Tibial nerve (tissue), 4 donors: ENCODE measurements around the gene TBC1D22A. TPM values are rescaled to one million over a fixed set of nuclear protein-coding genes. Genes with fewer than 3 reads are reported as not detected.
A peak's percentile ranks its signal among the peaks of the same experiment; 100 is the strongest.
"Not testable (repeated sequence)": the region's sequence is repeated elsewhere in the genome, so short reads cannot be mapped to it uniquely, and the experiment has no call there.

Experiments used
- DNase-seq, 2 donors: peaks; one replicate each; pipeline ENCODE4 v3.0.0-alpha.2; 2019; ENCODE audit warnings: low spot score in 2 of 2
- H3K27ac ChIP-seq, 4 donors: fragments of 200-600 bp; sonication (generic) in 3 of 4; one replicate each; pipeline ENCODE4 v1.5.1; 2017 to 2019; ENCODE audit warnings: mild to moderate bottlenecking in 1 of 4
- H3K27me3 ChIP-seq, 2 donors: fragments of 200-600 bp; sonication (generic) in 1 of 2; one replicate each; pipeline versions ENCODE4 v1.5.1 to v1.6.0; 2017 to 2019
- H3K36me3 ChIP-seq, 3 donors: fragments of 200-600 bp; sonication (generic); one replicate each; pipeline ENCODE4 v1.5.1; 2018 to 2019
- H3K4me1 ChIP-seq, 4 donors: fragments of 200-600 bp; sonication (generic) in 3 of 4; one replicate each; pipeline ENCODE4 v1.5.1; 2017 to 2019
- H3K4me3 ChIP-seq, 4 donors: fragments of 200-600 bp; sonication (generic) in 3 of 4; one replicate each; pipeline ENCODE4 v1.5.1; 2017 to 2019; ENCODE audit warnings: mild to moderate bottlenecking in 1 of 4, moderate library complexity in 1 of 4
- H3K9me3 ChIP-seq, 4 donors: fragments of 200-600 bp; sonication (generic) in 3 of 4; one replicate each; pipeline ENCODE4 v1.5.1; 2017 to 2019
- EP300 ChIP-seq, 2 donors: sonication (generic); formaldehyde crosslinking; IDR thresholded peaks; one replicate each; pipeline ENCODE4 v1.6.1; 2017; ENCODE audit warnings: antibody characterized with exemption in 2 of 2, mild to moderate bottlenecking in 1 of 2
- POLR2A ChIP-seq, 2 donors: fragments of 450-650 bp; IDR thresholded peaks; one replicate each; pipeline ENCODE4 v1.6.1; 2017; ENCODE audit warnings: antibody characterized with exemption in 2 of 2, mild to moderate bottlenecking in 2 of 2, moderate library complexity in 2 of 2
- WGBS, 2 donors: methylation state at CpG; one replicate each; pipeline ENCODE4 v1.1.5; 2018; 5-methylcytosine and 5-hydroxymethylcytosine counted together
- total RNA-seq, 4 donors: library from RNA; depleted of rRNA; stranded (reverse); fragments of >200 nt; gene quantifications; one replicate each; pipeline ENCODE4 v1.1.0, GENCODE V29; 2016
- TF ChIP-seq, protein P1 (sequence below), 5 experiments: fragments of 200-600 bp in 3 of 5; fragments of 450-650 bp in 2 of 5; sonication (generic) in 3 of 5; IDR thresholded peaks; one replicate each; pipeline ENCODE4 v1.5.1; 2016 to 2019; ENCODE audit warnings: antibody characterized with exemption in 5 of 5, mild to moderate bottlenecking in 3 of 5, moderate library complexity in 2 of 5

The TBC1D22A gene
- total RNA-seq, 4 donors from 2014 or later = 27.3 to 35.4 (median 29.3) TPM

DNA sequence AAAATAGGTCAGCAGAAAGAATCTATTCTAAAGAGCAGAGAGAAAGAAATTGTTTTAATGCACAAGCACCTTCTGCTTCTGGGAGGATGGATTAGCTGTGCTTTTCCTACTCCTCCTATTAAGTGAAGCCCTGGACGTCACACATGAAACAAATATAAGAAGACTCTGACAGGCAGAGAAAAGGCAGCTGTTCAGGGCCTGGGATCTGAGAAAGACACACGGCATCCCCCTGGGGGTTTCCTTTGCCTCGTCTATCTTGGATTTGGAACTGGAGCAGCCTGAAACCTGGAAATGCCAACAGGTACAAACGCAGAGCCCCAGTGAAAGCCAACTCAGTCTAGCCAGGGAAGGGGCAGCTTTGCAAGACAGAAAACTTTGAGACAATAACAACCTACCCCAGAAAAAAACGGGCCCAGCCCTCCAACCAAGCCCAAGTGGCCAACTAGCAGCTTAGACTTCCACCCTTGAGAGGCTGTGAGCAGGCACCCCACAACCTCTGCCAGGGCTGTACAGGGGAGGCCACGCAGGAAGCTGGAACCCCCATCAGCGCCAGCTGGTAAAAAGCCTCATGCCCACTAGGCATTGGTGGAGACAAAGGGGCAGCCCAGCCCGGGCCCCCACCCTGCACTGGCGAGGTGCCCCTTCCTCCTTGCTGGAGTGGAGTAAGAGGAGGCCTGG lies 31.7 kb upstream of the TBC1D22A start:
- H3K4me3 ChIP-seq = no peak overlapping the region
- 59 to 72% methylated on average over 8 of the region's 9 CpGs for WGBS, 2 donors
- no peak for TF ChIP-seq EP300 (IDR thresholded peaks at IDR 0.05)
- TF ChIP-seq, protein P1, sequence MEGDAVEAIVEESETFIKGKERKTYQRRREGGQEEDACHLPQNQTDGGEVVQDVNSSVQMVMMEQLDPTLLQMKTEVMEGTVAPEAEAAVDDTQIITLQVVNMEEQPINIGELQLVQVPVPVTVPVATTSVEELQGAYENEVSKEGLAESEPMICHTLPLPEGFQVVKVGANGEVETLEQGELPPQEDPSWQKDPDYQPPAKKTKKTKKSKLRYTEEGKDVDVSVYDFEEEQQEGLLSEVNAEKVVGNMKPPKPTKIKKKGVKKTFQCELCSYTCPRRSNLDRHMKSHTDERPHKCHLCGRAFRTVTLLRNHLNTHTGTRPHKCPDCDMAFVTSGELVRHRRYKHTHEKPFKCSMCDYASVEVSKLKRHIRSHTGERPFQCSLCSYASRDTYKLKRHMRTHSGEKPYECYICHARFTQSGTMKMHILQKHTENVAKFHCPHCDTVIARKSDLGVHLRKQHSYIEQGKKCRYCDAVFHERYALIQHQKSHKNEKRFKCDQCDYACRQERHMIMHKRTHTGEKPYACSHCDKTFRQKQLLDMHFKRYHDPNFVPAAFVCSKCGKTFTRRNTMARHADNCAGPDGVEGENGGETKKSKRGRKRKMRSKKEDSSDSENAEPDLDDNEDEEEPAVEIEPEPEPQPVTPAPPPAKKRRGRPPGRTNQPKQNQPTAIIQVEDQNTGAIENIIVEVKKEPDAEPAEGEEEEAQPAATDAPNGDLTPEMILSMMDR (IDR thresholded peaks at IDR 0.05) = no peak
- TF ChIP-seq POLR2A (IDR thresholded peaks at IDR 0.05) = no peak
- no peaks in the 10 kb centered on the region for H3K27me3 ChIP-seq
- peaks cover 0 to 79% (median 31%) of the 10 kb centered on the region in 4 donors for H3K4me1 ChIP-seq
- H3K27ac ChIP-seq = peak overlapping the region in 1 of 4 donors; percentile 53
- DNase-seq = no peak
- H3K9me3 ChIP-seq = no peaks in the 10 kb centered on the region
- H3K36me3 ChIP-seq = peaks cover 0 to 21% (median 3%) of the 10 kb centered on the region in 3 donors

DNA sequence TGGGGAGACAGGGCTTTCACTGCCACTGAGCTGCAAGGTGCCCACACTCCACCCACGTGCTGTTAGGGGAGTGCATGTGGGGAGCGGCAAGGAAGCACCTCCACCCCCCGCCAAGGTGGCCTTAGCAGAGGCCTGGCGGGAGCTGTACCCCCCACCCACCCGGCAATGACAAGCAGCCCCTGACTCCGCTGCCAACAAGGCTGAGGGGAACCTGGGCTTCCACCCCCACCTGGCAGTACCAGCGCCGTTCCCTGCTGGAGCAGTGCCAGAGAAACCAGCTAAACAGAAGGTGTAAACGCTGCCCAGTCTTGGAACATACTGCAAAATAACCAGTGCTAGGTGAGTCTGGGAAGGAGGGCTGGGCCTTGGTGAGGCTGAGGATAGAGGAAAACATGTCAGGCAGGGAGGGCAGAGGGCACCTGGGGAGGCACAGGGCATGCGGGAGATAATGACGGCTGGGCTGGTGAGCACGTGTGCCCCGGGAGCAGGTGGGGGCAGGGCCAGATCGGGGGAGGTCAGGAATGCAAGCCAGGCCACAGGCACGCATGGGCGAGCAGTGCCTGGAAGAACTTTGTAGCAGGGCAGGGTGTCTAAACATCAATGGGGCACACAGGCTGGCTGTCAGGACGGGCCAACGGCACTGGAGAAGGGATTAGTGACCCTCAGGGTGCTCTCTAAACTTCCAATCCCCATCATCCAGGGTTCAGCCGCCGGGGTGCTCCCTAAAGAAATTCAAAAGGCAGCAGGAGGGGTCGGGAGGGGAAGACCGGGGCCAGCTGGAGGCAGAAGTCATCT lies 31.0 kb upstream of the TBC1D22A start:
- Histone ChIP-seq H3K27ac (peak overlapping the region in 3 of 4 donors; percentile 36 to 53 (median 44)), H3K9me3 (no peaks in the 10 kb centered on the region), H3K36me3 (peaks cover 0 to 21% (median 0%) of the 10 kb centered on the region in 3 donors), H3K4me1 (peaks cover 0 to 79% (median 38%) of the 10 kb centered on the region in 4 donors), H3K27me3 (no peaks in the 10 kb centered on the region), H3K4me3 (no peak overlapping the region)
- no peak for DNase-seq
- WGBS, 2 donors = 37 to 62% methylated on average over 16 to 19 of the region's 22 CpGs
- TF ChIP-seq, protein P1 (IDR thresholded peaks at IDR 0.05) = no peak
- no peak for TF ChIP-seq POLR2A (IDR thresholded peaks at IDR 0.05)
- no peak for TF ChIP-seq EP300 (IDR thresholded peaks at IDR 0.05)

DNA sequence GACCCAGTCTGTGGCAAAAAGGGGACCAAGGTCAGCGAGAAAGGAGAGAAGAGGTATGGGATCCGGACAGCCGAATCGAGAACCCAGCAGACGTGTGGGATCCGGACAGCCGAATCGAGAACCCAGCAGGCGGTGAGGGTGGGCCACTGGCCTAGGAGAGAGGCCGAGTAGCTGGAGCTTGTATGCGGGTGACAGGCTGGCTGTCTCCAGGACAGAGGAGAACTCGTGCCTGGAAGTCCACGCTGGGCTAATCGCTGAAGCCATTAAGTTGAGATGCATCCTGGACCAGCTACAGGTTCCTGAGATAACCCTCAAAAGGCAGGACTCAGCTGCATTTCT lies 30.4 kb upstream of the TBC1D22A start:
- DNase-seq = no peak
- peaks cover 0 to 79% (median 43%) of the 10 kb centered on the region in 4 donors for H3K4me1 ChIP-seq
- no peaks in the 10 kb centered on the region for H3K9me3 ChIP-seq
- H3K36me3 ChIP-seq = peaks cover 0 to 21% (median 0%) of the 10 kb centered on the region in 3 donors
- WGBS, 2 donors = 82 to 90% methylated on average over 14 of the region's 14 CpGs
- H3K27me3 ChIP-seq = no peaks in the 10 kb centered on the region
- TF ChIP-seq EP300 (IDR thresholded peaks at IDR 0.05) (no peak), POLR2A (IDR thresholded peaks at IDR 0.05) (no peak)
- TF ChIP-seq, protein P1 (IDR thresholded peaks at IDR 0.05) = no peak
- H3K27ac ChIP-seq = peak overlapping the region in 3 of 4 donors; percentile 36 to 53 (median 44)
- no peak overlapping the region for H3K4me3 ChIP-seq

DNA sequence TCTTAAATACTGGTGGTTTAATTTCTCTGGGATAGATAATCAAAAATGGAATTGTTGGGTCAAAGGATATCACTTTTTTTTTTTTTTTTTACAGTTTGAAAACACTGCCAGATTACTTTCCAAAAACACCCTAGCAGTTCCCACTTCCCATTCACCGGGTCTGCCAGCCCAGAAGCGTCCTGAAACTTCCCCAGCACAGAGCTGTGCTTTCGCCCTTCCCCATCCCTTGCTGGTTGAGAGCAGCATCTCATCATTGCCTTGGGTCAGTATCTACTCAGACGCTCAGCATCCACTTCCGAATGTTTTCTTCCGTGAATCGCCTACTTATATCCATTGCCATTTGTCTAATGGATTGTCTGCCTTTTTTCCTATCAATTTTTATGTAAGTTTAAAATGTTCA lies 29.9 kb upstream of the TBC1D22A start:
- Histone ChIP-seq H3K27me3 (no peaks in the 10 kb centered on the region), H3K27ac (no peak overlapping the region), H3K4me3 (no peak overlapping the region), H3K36me3 (peaks cover 0 to 21% (median 0%) of the 10 kb centered on the region in 3 donors), H3K9me3 (no peaks in the 10 kb centered on the region), H3K4me1 (peaks cover 0 to 82% (median 45%) of the 10 kb centered on the region in 4 donors)
- TF ChIP-seq EP300 (IDR thresholded peaks at IDR 0.05) (no peak), POLR2A (IDR thresholded peaks at IDR 0.05) (no peak)
- TF ChIP-seq, protein P1 (IDR thresholded peaks at IDR 0.05) = no peak
- DNase-seq = no peak
- WGBS, 2 donors = 61 to 71% methylated on average over 7 of the region's 7 CpGs

DNA sequence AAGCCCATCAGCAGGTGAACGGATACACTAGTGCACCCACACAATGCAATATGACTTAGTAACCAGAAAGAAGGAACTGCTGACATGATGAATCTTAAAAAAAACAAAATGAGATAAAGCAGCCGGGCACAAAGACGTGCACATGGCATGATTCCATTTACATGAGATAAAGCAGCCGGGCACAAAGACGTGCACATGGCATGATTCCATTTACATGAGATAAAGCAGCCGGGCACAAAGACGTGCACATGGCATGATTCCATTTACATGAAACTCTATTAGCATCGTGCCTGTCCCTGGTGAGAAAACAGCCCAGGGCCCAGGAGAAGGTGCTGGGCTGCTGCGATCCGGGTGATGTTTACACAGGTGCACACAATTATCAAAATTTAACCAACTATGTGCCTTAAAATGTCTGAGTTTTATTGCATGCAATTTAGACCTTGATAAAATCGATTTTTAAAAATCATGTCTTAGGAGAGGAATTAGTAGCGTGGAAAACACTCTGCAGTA lies 28.2 kb upstream of the TBC1D22A start:
- Histone ChIP-seq H3K4me1 (peaks cover 0 to 82% (median 51%) of the 10 kb centered on the region in 4 donors), H3K36me3 (peaks cover 0 to 16% (median 0%) of the 10 kb centered on the region in 3 donors)
- H3K27ac ChIP-seq, H3K9me3 ChIP-seq, H3K4me3 ChIP-seq, DNase-seq, H3K27me3 ChIP-seq: not testable (repeated sequence)
- WGBS, 2 donors = 32 to 37% methylated on average over 12 of the region's 12 CpGs
